CD8-positive, alpha-beta memory T cell (primary cell): ENCODE results near the gene C2orf72. TPM values are rescaled to one million over a fixed set of nuclear protein-coding genes. Genes with fewer than 3 reads are reported as not detected.
A peak's percentile ranks its signal among the peaks of the same experiment; 100 is the strongest.
"Not testable (repeated sequence)": the region's sequence is repeated elsewhere in the genome, so short reads cannot be mapped to it uniquely, and the experiment has no call there.

Experiments used
- CTCF ChIA-PET: fragments of 350-600 bp; sonication (Branson Sonifier 250); formaldehyde crosslinking; loops from one replicate; lab custom pipeline; 2021; ENCODE audit warnings: antibody characterized with exemption; lab: Charles Lee
- POLR2A ChIA-PET: fragments of 350-600 bp; sonication (Branson Sonifier 250); formaldehyde crosslinking; loops from one replicate; lab custom pipeline; 2021; ENCODE audit warnings: antibody characterized with exemption; lab: Charles Lee
- DNase-seq, 5 donors: peaks; one replicate each; pipeline versions ENCODE4 v3.0.0 to v3.0.0-alpha.2; 2020 to 2022; ENCODE audit warnings: mixed read lengths in 1 of 5
- H3K27ac ChIP-seq: one replicate; pipeline ENCODE4 v1.7.0; 2013; ENCODE audit warnings: low read depth, mild to moderate bottlenecking, low read length, moderate library complexity
- H3K27me3 ChIP-seq: 2 replicates; pipeline ENCODE4 v1.7.0; 2013; ENCODE audit warnings: low read length, mild to moderate bottlenecking; ENCODE audit not compliant: insufficient read depth, poor library complexity, severe bottlenecking
- H3K36me3 ChIP-seq: 2 replicates; pipeline ENCODE4 v1.7.0; 2013; ENCODE audit warnings: mild to moderate bottlenecking, low read length, moderate library complexity; ENCODE audit not compliant: insufficient read depth
- H3K4me1 ChIP-seq: 2 replicates; pipeline ENCODE4 v1.7.0; 2013; ENCODE audit warnings: mild to moderate bottlenecking, low read length, moderate library complexity; ENCODE audit not compliant: insufficient read depth
- H3K4me3 ChIP-seq: 2 replicates; pipeline ENCODE4 v1.7.0; 2013; ENCODE audit warnings: mild to moderate bottlenecking, low read length
- H3K9me3 ChIP-seq: 2 replicates; pipeline ENCODE4 v1.7.0; 2013; ENCODE audit warnings: mild to moderate bottlenecking, low read length
- H3K27ac Mint-ChIP-seq, 8 donors: one replicate each; pipeline ENCODE4 v1.8.0; 2020 to 2021; ENCODE audit warnings: mixed read lengths in 8 of 8, mild to moderate bottlenecking in 6 of 8, inconsistent platforms in 3 of 8, moderate library complexity in 3 of 8
- H3K27me3 Mint-ChIP-seq, 2 donors: one replicate each; pipeline ENCODE4 v1.8.0; 2020 to 2021; ENCODE audit warnings: mixed read lengths in 2 of 2, mild to moderate bottlenecking in 1 of 2, moderate library complexity in 1 of 2
- H3K36me3 Mint-ChIP-seq, 3 donors: one replicate each; pipeline ENCODE4 v1.8.0; 2020 to 2021; ENCODE audit warnings: mixed read lengths in 3 of 3, inconsistent platforms in 1 of 3, mild to moderate bottlenecking in 1 of 3
- H3K4me1 Mint-ChIP-seq, 3 donors: one replicate each; pipeline ENCODE4 v1.8.0; 2020 to 2021; ENCODE audit warnings: mixed read lengths in 3 of 3, inconsistent platforms in 1 of 3, mild to moderate bottlenecking in 1 of 3
- H3K4me3 Mint-ChIP-seq, 7 donors: one replicate each; pipeline ENCODE4 v1.8.0; 2020 to 2021; ENCODE audit warnings: mixed read lengths in 7 of 7, mild to moderate bottlenecking in 6 of 7, moderate library complexity in 4 of 7, inconsistent platforms in 2 of 7
- H3K9me3 Mint-ChIP-seq, 5 donors: one replicate each; pipeline ENCODE4 v1.8.0; 2020 to 2022; ENCODE audit warnings: mixed read lengths in 5 of 5, mild to moderate bottlenecking in 3 of 5, moderate library complexity in 2 of 5, inconsistent platforms in 1 of 5
- polyA plus RNA-seq: library from polyadenylated mRNA; unstranded; fragments of 300-500 nt; fragmentation: Illumina TruSeq; gene quantifications from one replicate; pipeline ENCODE4 v1.2.3, GENCODE V29; 2021
- total RNA-seq, 2 experiments: library from RNA; stranded (reverse); gene quantifications; one replicate each; pipeline ENCODE4 v1.2.3, GENCODE V29; 2021

Gene C2orf72
- total and polyA plus RNA-seq, 3 experiments from 2014 or later: 0.18 TPM; not detected in 2

- POLR2A ChIA-PET: no interaction called here
- no peaks in the 10 kb centered on the region for H3K27me3 ChIP-seq
- Mint-ChIP-seq H3K27ac (no peak overlapping the region), H3K4me1 (no peaks in the 10 kb centered on the region), H3K36me3 (peaks cover 0 to 5% (median 0%) of the 10 kb centered on the region in 3 donors), H3K27me3 (peaks cover 14 to 37% of the 10 kb centered on the region in 2 donors), H3K9me3 (no peaks in the 10 kb centered on the region), H3K4me3 (no peak overlapping the region)
- no peaks in the 10 kb centered on the region for H3K36me3 ChIP-seq
- H3K9me3 ChIP-seq: no peaks in the 10 kb centered on the region
- no peak overlapping the region for H3K4me3 ChIP-seq
- no peak overlapping the region for H3K27ac ChIP-seq
- DNase-seq: no peak
- CTCF ChIA-PET: interaction anchor here (1.9 kb wide), 1 partner anchor 37 kb away, joined by 7 read pairs; no protein-coding TSS in a partner anchor
- no peaks in the 10 kb centered on the region for H3K4me1 ChIP-seq
These were observed 21.8 kb upstream of the C2orf72 start for GRCh38 chr2:231015478-231015877.

- Histone ChIP-seq H3K27ac (no peak overlapping the region), H3K4me1 (no peaks in the 10 kb centered on the region), H3K36me3 (no peaks in the 10 kb centered on the region), H3K9me3 (no peaks in the 10 kb centered on the region), H3K4me3 (no peak overlapping the region), H3K27me3 (no peaks in the 10 kb centered on the region)
- H3K9me3 Mint-ChIP-seq: no peaks in the 10 kb centered on the region
- H3K4me3 Mint-ChIP-seq: no peak overlapping the region
- H3K27ac Mint-ChIP-seq: no peak overlapping the region
- POLR2A ChIA-PET: no interaction called here
- H3K27me3 Mint-ChIP-seq: peaks cover 14 to 41% of the 10 kb centered on the region in 2 donors
- no peak for DNase-seq
- CTCF ChIA-PET: interaction anchor here (1.9 kb wide), 1 partner anchor 36 kb away, joined by 7 read pairs; no protein-coding TSS in a partner anchor
- H3K4me1 Mint-ChIP-seq: no peaks in the 10 kb centered on the region
- H3K36me3 Mint-ChIP-seq: peaks cover 0 to 5% (median 0%) of the 10 kb centered on the region in 3 donors
These were observed 21.4 kb upstream of the C2orf72 start for GRCh38 chr2:231015926-231016325.

- H3K4me1 Mint-ChIP-seq: no peaks in the 10 kb centered on the region
- no peak overlapping the region for H3K27ac Mint-ChIP-seq
- H3K27me3 ChIP-seq: no peaks in the 10 kb centered on the region
- H3K27ac ChIP-seq: no peak overlapping the region
- H3K4me3 Mint-ChIP-seq: no peak overlapping the region
- H3K36me3 Mint-ChIP-seq: peaks cover 0 to 5% (median 0%) of the 10 kb centered on the region in 3 donors
- no peak overlapping the region for H3K4me3 ChIP-seq
- DNase-seq: no peak
- H3K36me3 ChIP-seq: no peaks in the 10 kb centered on the region
- POLR2A ChIA-PET: no interaction called here
- no peaks in the 10 kb centered on the region for H3K9me3 Mint-ChIP-seq
- no peaks in the 10 kb centered on the region for H3K9me3 ChIP-seq
- peaks cover 14 to 46% of the 10 kb centered on the region in 2 donors for H3K27me3 Mint-ChIP-seq
- H3K4me1 ChIP-seq: no peaks in the 10 kb centered on the region
- CTCF ChIA-PET: interaction anchor here (1.0 to 1.9 kb wide), 2 partner anchors 23 to 36 kb away, joined by 3 to 7 read pairs; no protein-coding TSS in a partner anchor
These were observed 20.6 kb upstream of the C2orf72 start for GRCh38 chr2:231016566-231017230.

GRCh38 chr2:231017231-231017598, 20.1 kb upstream of the C2orf72 start:
- no peak overlapping the region for H3K4me3 Mint-ChIP-seq
- H3K27ac ChIP-seq: no peak overlapping the region
- H3K27me3 Mint-ChIP-seq: peaks cover 14 to 46% of the 10 kb centered on the region in 2 donors
- no peak for DNase-seq
- no peak overlapping the region for H3K4me3 ChIP-seq
- H3K36me3 Mint-ChIP-seq: peaks cover 0 to 5% (median 0%) of the 10 kb centered on the region in 3 donors
- no peaks in the 10 kb centered on the region for H3K9me3 ChIP-seq
- no peaks in the 10 kb centered on the region for H3K36me3 ChIP-seq
- ChIA-PET POLR2A (no interaction called here), CTCF (interaction anchor here (1.0 to 1.9 kb wide), 3 partner anchors 14 to 35 kb away, joined by 3 to 7 read pairs (median 3); no protein-coding TSS in a partner anchor)
- no peaks in the 10 kb centered on the region for H3K4me1 ChIP-seq
- H3K9me3 Mint-ChIP-seq: no peaks in the 10 kb centered on the region
- no peaks in the 10 kb centered on the region for H3K27me3 ChIP-seq
- no peaks in the 10 kb centered on the region for H3K4me1 Mint-ChIP-seq
- no peak overlapping the region for H3K27ac Mint-ChIP-seq

- H3K27ac ChIP-seq: no peak overlapping the region
- no peaks in the 10 kb centered on the region for H3K27me3 ChIP-seq
- ChIA-PET POLR2A (no interaction called here), CTCF (interaction anchor here (1.5 kb wide), 1 partner anchor 13 kb away, joined by 3 read pairs; no protein-coding TSS in a partner anchor)
- Mint-ChIP-seq H3K27ac (no peak overlapping the region), H3K4me1 (no peaks in the 10 kb centered on the region), H3K36me3 (peaks cover 0 to 5% (median 0%) of the 10 kb centered on the region in 3 donors), H3K27me3 (peaks cover 5 to 43% of the 10 kb centered on the region in 2 donors), H3K9me3 (no peaks in the 10 kb centered on the region), H3K4me3 (no peak overlapping the region)
- no peak for DNase-seq
- H3K9me3 ChIP-seq: no peaks in the 10 kb centered on the region
- H3K4me1 ChIP-seq: no peaks in the 10 kb centered on the region
- H3K4me3 ChIP-seq: no peak overlapping the region
- no peaks in the 10 kb centered on the region for H3K36me3 ChIP-seq
These were observed 19.1 kb upstream of the C2orf72 start for GRCh38 chr2:231018184-231018583.

GRCh38 chr2:231025059-231025458, 12.3 kb upstream of the C2orf72 start:
- CTCF ChIA-PET, H3K4me3 ChIP-seq: not testable (repeated sequence)

GRCh38 chr2:231028889-231029288, 8.4 kb upstream of the C2orf72 start:
- Histone ChIP-seq H3K4me3 (no peak overlapping the region), H3K27ac (no peak overlapping the region), H3K9me3 (no peaks in the 10 kb centered on the region), H3K27me3 (no peaks in the 10 kb centered on the region), H3K36me3 (no peaks in the 10 kb centered on the region), H3K4me1 (no peaks in the 10 kb centered on the region)
- DNase-seq: no peak
- H3K27ac Mint-ChIP-seq: no peak overlapping the region
- H3K36me3 Mint-ChIP-seq: no peaks in the 10 kb centered on the region
- no peak overlapping the region for H3K4me3 Mint-ChIP-seq
- H3K4me1 Mint-ChIP-seq: no peaks in the 10 kb centered on the region
- ChIA-PET POLR2A (no interaction called here), CTCF (no interaction called here)
- peaks cover 16 to 22% of the 10 kb centered on the region in 2 donors for H3K27me3 Mint-ChIP-seq
- no peaks in the 10 kb centered on the region for H3K9me3 Mint-ChIP-seq

More at GRCh38 chr2:231025059-231025458, 12.3 kb upstream of the C2orf72 start:
- peaks cover 9 to 22% of the 10 kb centered on the region in 2 donors for H3K27me3 Mint-ChIP-seq
- H3K9me3 Mint-ChIP-seq, H3K36me3 ChIP-seq, H3K4me1 Mint-ChIP-seq, H3K4me3 Mint-ChIP-seq, DNase-seq, H3K27ac ChIP-seq, H3K36me3 Mint-ChIP-seq, POLR2A ChIA-PET, H3K27me3 ChIP-seq, H3K9me3 ChIP-seq, H3K4me1 ChIP-seq, H3K27ac Mint-ChIP-seq: not testable (repeated sequence)

GRCh38 chr2:231029563-231029962, 7.8 kb upstream of the C2orf72 start:
- no peaks in the 10 kb centered on the region for H3K36me3 ChIP-seq
- CTCF ChIA-PET: no interaction called here
- no peak overlapping the region for H3K4me3 ChIP-seq
- Mint-ChIP-seq H3K36me3 (no peaks in the 10 kb centered on the region), H3K9me3 (no peaks in the 10 kb centered on the region), H3K4me3 (peak overlapping the region in 1 of 7 donors; percentile 30), H3K27me3 (peaks cover 16 to 26% of the 10 kb centered on the region in 2 donors), H3K4me1 (no peaks in the 10 kb centered on the region), H3K27ac (peak overlapping the region in 1 of 8 donors; percentile 43)
- POLR2A ChIA-PET: no interaction called here
- H3K4me1 ChIP-seq: no peaks in the 10 kb centered on the region
- no peaks in the 10 kb centered on the region for H3K9me3 ChIP-seq
- no peaks in the 10 kb centered on the region for H3K27me3 ChIP-seq
- DNase-seq: no peak
- no peak overlapping the region for H3K27ac ChIP-seq
